ENCODE data around the gene CAMTA1.

CAMTA1 gene

GRCh38 chr1:7383671-7384520 lies 598.6 kb downstream of the CAMTA1 start:
- no peak for DNase-seq

- no peak for DNase-seq
These were observed 599.4 kb downstream of the CAMTA1 start for GRCh38 chr1:7384679-7385078.

GRCh38 chr1:7385471-7386225 lies 600.4 kb downstream of the CAMTA1 start:
- no peak for DNase-seq

- DNase-seq, result no peak
These were observed 601.2 kb downstream of the CAMTA1 start for GRCh38 chr1:7386226-7387052.

GRCh38 chr1:7387053-7387927 lies 602.0 kb downstream of the CAMTA1 start:
- no peak for DNase-seq

- DNase-seq, result no peak
These were observed 602.9 kb downstream of the CAMTA1 start for GRCh38 chr1:7388141-7388487.

- no peak for DNase-seq
These were observed 603.4 kb downstream of the CAMTA1 start for GRCh38 chr1:7388488-7389185.

GRCh38 chr1:7389201-7389905 lies 604.1 kb downstream of the CAMTA1 start:
- no peak for DNase-seq

GRCh38 chr1:7389906-7390603 lies 604.8 kb downstream of the CAMTA1 start:
- no peak for DNase-seq

- DNase-seq, result no peak
These were observed 605.3 kb downstream of the CAMTA1 start for GRCh38 chr1:7390604-7391000.

GRCh38 chr1:7393136-7393535 lies 607.9 kb downstream of the CAMTA1 start:
- DNase-seq, result no peak

GRCh38 chr1:7395251-7395650 lies 610.0 kb downstream of the CAMTA1 start:
- DNase-seq, result no peak

GRCh38 chr1:7398982-7399381 lies 613.7 kb downstream of the CAMTA1 start:
- no peak for DNase-seq

GRCh38 chr1:7399514-7400125 lies 614.4 kb downstream of the CAMTA1 start:
- DNase-seq, result no peak

GRCh38 chr1:7400566-7400965 lies 615.3 kb downstream of the CAMTA1 start:
- no peak for DNase-seq

GRCh38 chr1:7401814-7402547 lies 616.7 kb downstream of the CAMTA1 start:
- no peak for DNase-seq

GRCh38 chr1:7402548-7402850 lies 617.2 kb downstream of the CAMTA1 start:
- DNase-seq, result no peak

- no peak for DNase-seq
These were observed 618.2 kb downstream of the CAMTA1 start for GRCh38 chr1:7403265-7404045.

Measured in activated naive CD4-positive, alpha-beta T cell (primary cell).